Measurements from ENCODE around the gene TGFBR3. TPM values are rescaled to one million over a fixed set of nuclear protein-coding genes. Genes with fewer than 3 reads are reported as not detected.

TGFBR3 gene
- total and polyA plus RNA-seq, 2 of the 13 experiments (the other 11 are each of a cell fraction or from before 2014, with no cell fraction given), result 76.5 to 195 TPM

DNA sequence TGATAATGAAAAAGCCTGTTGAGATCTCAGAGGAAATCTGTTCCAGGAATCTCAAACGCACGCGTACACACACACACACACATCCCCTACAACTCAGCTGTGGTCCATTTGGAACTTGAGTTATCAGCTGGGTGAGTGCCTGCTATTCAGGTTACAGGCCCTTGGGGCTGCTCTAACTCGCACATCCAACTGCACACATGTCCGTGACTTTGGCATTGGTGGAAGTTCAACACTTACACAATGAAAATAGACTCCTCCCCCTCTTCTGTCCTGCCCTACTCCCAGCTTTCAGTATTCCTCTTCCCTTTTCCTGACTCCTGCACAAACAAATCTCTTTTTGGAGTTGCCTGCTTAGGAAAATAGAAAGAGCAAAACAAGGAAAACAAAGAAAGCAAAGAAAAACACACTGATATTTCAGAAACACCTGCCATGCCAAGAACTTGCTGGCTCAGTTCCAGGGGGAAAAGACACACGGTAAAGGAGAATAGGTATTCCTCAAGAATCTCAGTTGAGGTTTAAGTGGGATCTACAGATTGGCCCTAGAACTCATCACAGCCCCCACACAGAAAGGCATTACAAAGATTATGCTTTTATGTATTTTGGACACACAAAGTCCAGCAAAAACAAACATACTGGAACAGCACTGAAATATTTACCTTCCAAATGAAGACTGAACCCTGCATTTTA is 140.9 kb downstream of the TGFBR3 start (continued):
- TF ChIP-seq ZNF256 (CRISPR knock-in tag; conservative IDR thresholded peaks at IDR 0.05) (no peak), ATRX (CRISPR knock-in tag; IDR thresholded peaks at IDR 0.05; ENCODE audit: borderline replicate concordance) (no peak), MZF1 (CRISPR knock-in tag; IDR thresholded peaks at IDR 0.05; ENCODE audit: borderline replicate concordance) (no peak), ZNF629 (CRISPR knock-in tag; conservative IDR thresholded peaks at IDR 0.05) (no peak), ZFP82 (CRISPR knock-in tag; IDR thresholded peaks at IDR 0.05; ENCODE audit: borderline replicate concordance) (no peak), HIVEP1 (CRISPR knock-in tag; IDR thresholded peaks at IDR 0.05) (no peak), ZNF816 (CRISPR knock-in tag; IDR thresholded peaks at IDR 0.05; ENCODE audit: borderline replicate concordance) (no peak), ZNF329 (CRISPR knock-in tag; IDR thresholded peaks at IDR 0.05; ENCODE audit: low read depth) (no peak), XRCC5 (optimal IDR thresholded peaks at IDR 0.05; ENCODE audit: low read length) (no peak), RARG (CRISPR knock-in tag; IDR thresholded peaks at IDR 0.05; ENCODE audit: low read depth) (no peak), ZFP1 (CRISPR knock-in tag; IDR thresholded peaks at IDR 0.05) (no peak), PAF1 (CRISPR knock-in tag; IDR thresholded peaks at IDR 0.05) (no peak), NR2F6 (IDR thresholded peaks at IDR 0.05) (peak; percentile 18; the same call in 1 of the 2 replicates), NR2F6 (CRISPR knock-in tag; IDR thresholded peaks at IDR 0.05) (no peak), ZNF205 (CRISPR knock-in tag; IDR thresholded peaks at IDR 0.05) (no peak), U2AF2 (IDR thresholded peaks at IDR 0.05; ENCODE audit: low read depth, low read length) (no peak), XBP1 (CRISPR knock-in tag; IDR thresholded peaks at IDR 0.05) (no peak), CCAR2 (optimal IDR thresholded peaks at IDR 0.05; ENCODE audit: low read depth, low read length) (no peak), CCDC6 (CRISPR knock-in tag; IDR thresholded peaks at IDR 0.05) (no peak), ASH2L (IDR thresholded peaks at IDR 0.05; ENCODE audit: insufficient read length, low read depth, low read length) (peak; percentile 78), KLF12 (CRISPR knock-in tag; IDR thresholded peaks at IDR 0.05; ENCODE audit: borderline replicate concordance) (no peak), POGZ (CRISPR knock-in tag; IDR thresholded peaks at IDR 0.05) (peak; percentile 72), ZC3H4 (CRISPR knock-in tag; IDR thresholded peaks at IDR 0.05; ENCODE audit: borderline replicate concordance) (no peak)
- TF ChIP-seq, protein P1, sequence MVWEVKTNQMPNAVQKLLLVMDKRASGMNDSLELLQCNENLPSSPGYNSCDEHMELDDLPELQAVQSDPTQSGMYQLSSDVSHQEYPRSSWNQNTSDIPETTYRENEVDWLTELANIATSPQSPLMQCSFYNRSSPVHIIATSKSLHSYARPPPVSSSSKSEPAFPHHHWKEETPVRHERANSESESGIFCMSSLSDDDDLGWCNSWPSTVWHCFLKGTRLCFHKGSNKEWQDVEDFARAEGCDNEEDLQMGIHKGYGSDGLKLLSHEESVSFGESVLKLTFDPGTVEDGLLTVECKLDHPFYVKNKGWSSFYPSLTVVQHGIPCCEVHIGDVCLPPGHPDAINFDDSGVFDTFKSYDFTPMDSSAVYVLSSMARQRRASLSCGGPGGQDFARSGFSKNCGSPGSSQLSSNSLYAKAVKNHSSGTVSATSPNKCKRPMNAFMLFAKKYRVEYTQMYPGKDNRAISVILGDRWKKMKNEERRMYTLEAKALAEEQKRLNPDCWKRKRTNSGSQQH (CRISPR knock-in tag; IDR thresholded peaks at IDR 0.05; ENCODE audit: low read depth), result no peak
- TF ChIP-seq, protein P2, sequence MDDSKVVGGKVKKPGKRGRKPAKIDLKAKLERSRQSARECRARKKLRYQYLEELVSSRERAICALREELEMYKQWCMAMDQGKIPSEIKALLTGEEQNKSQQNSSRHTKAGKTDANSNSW (CRISPR knock-in tag; IDR thresholded peaks at IDR 0.05; ENCODE audit: borderline replicate concordance), result no peak
- TF ChIP-seq, protein P3, sequence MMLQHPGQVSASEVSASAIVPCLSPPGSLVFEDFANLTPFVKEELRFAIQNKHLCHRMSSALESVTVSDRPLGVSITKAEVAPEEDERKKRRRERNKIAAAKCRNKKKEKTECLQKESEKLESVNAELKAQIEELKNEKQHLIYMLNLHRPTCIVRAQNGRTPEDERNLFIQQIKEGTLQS (CRISPR knock-in tag; IDR thresholded peaks at IDR 0.05), result no peak
- TF ChIP-seq, protein P4, sequence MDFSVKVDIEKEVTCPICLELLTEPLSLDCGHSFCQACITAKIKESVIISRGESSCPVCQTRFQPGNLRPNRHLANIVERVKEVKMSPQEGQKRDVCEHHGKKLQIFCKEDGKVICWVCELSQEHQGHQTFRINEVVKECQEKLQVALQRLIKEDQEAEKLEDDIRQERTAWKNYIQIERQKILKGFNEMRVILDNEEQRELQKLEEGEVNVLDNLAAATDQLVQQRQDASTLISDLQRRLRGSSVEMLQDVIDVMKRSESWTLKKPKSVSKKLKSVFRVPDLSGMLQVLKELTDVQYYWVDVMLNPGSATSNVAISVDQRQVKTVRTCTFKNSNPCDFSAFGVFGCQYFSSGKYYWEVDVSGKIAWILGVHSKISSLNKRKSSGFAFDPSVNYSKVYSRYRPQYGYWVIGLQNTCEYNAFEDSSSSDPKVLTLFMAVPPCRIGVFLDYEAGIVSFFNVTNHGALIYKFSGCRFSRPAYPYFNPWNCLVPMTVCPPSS (IDR thresholded peaks at IDR 0.05), result no peak
- TF ChIP-seq, protein P5, sequence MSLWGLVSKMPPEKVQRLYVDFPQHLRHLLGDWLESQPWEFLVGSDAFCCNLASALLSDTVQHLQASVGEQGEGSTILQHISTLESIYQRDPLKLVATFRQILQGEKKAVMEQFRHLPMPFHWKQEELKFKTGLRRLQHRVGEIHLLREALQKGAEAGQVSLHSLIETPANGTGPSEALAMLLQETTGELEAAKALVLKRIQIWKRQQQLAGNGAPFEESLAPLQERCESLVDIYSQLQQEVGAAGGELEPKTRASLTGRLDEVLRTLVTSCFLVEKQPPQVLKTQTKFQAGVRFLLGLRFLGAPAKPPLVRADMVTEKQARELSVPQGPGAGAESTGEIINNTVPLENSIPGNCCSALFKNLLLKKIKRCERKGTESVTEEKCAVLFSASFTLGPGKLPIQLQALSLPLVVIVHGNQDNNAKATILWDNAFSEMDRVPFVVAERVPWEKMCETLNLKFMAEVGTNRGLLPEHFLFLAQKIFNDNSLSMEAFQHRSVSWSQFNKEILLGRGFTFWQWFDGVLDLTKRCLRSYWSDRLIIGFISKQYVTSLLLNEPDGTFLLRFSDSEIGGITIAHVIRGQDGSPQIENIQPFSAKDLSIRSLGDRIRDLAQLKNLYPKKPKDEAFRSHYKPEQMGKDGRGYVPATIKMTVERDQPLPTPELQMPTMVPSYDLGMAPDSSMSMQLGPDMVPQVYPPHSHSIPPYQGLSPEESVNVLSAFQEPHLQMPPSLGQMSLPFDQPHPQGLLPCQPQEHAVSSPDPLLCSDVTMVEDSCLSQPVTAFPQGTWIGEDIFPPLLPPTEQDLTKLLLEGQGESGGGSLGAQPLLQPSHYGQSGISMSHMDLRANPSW (CRISPR knock-in tag; IDR thresholded peaks at IDR 0.05; ENCODE audit: borderline replicate concordance), result no peak
